B cell (primary cell): ENCODE results near the gene EYA4. TPM values are rescaled to one million over a fixed set of nuclear protein-coding genes. Genes with fewer than 3 reads are reported as not detected.

Source experiments
- ATAC-seq: fragments of 200-7000 bp; cut with Tn5 transposase; one replicate; pipeline ENCODE4 v1.10.0; 2021; ENCODE audit warnings: low read depth, mild to moderate bottlenecking, moderate number of reproducible peaks, moderate library complexity
- CTCF ChIA-PET: fragments of 350-600 bp; sonication (Branson Sonifier 250); formaldehyde crosslinking; loops from one replicate; lab custom pipeline; 2021; ENCODE audit warnings: antibody characterized with exemption, inconsistent platforms; lab: Charles Lee
- POLR2A ChIA-PET: fragments of 350-600 bp; sonication (Branson Sonifier 250); formaldehyde crosslinking; loops from one replicate; lab custom pipeline; 2021; ENCODE audit warnings: antibody characterized with exemption; lab: Charles Lee
- DNase-seq: peaks from one replicate; pipeline ENCODE4 v3.0.0; 2013
- H2AFZ ChIP-seq: 2 replicates; pipeline ENCODE4 v1.6.1; 2012; ENCODE audit warnings: mild to moderate bottlenecking, low read depth, low read length; ENCODE audit not compliant: insufficient read depth, poor library complexity, severe bottlenecking
- H3K27ac ChIP-seq, 2 donors: 1 replicate in 1 of 2; 2 replicates in 1 of 2; pipeline ENCODE4 v1.5.1; 2012 to 2013; ENCODE audit warnings: low read length in 2 of 2, mild to moderate bottlenecking in 2 of 2, moderate library complexity in 1 of 2
- H3K27me3 ChIP-seq, 4 experiments: fragments of 200-600 bp in 1 of 4; sonication (generic) in 1 of 4; replicated peaks in 1 of 4; 1 replicate in 2 of 4; 2 replicates in 2 of 4; pipeline versions ENCODE4 v1.6.1 to v1.7.0; 2013 to 2016; ENCODE audit warnings: low read length in 3 of 4, mild to moderate bottlenecking in 2 of 4, mixed read lengths in 1 of 4, moderate library complexity in 1 of 4; ENCODE audit not compliant: insufficient read depth in 4 of 4, control insufficient read depth in 3 of 4; ENCODE audit errors: control extremely low read depth in 1 of 4
- H3K36me3 ChIP-seq, 2 experiments: replicated peaks in 1 of 2; 1 replicate in 1 of 2; 2 replicates in 1 of 2; pipeline versions ENCODE4 v1.6.1 to v1.7.1; 2013; ENCODE audit warnings: low read length in 1 of 2; ENCODE audit not compliant: insufficient read depth in 2 of 2, control insufficient read depth in 1 of 2; ENCODE audit errors: control extremely low read depth in 1 of 2, extremely low read depth in 1 of 2
- H3K4me1 ChIP-seq, 2 donors: fragments of 200-600 bp in 1 of 2; sonication (generic) in 1 of 2; 1 replicate in 1 of 2; 2 replicates in 1 of 2; pipeline versions ENCODE4 v1.5.1 to v1.6.1; 2013 to 2017; ENCODE audit warnings: low read length in 2 of 2; ENCODE audit not compliant: control insufficient read depth in 2 of 2, insufficient read depth in 2 of 2
- H3K4me2 ChIP-seq: replicated peaks from 2 replicates; pipeline ENCODE3; 2012; ENCODE audit warnings: mild to moderate bottlenecking, low read depth, low read length; ENCODE audit not compliant: poor library complexity, severe bottlenecking
- H3K4me3 ChIP-seq, 5 experiments: fragments of 200-600 bp in 1 of 5; sonication (generic) in 1 of 5; 1 replicate in 3 of 5; 2 replicates in 2 of 5; pipeline versions ENCODE4 v1.5.1 to v1.7.0; 2011 to 2016; ENCODE audit warnings: low read length in 4 of 5, mild to moderate bottlenecking in 4 of 5, low read depth in 2 of 5, control low read depth in 1 of 5, moderate library complexity in 1 of 5; ENCODE audit not compliant: insufficient read depth in 1 of 5; ENCODE audit errors: control extremely low read depth in 1 of 5, extremely low read depth in 1 of 5
- H3K79me2 ChIP-seq: fragments of 200-600 bp; sonication (generic); one replicate; pipeline ENCODE4 v1.6.0; 2016; ENCODE audit warnings: low read length; ENCODE audit not compliant: control insufficient read depth, insufficient read depth
- H3K9ac ChIP-seq: fragments of 200-600 bp; sonication (generic); 2 replicates; pipeline ENCODE4 v1.6.1; 2017; ENCODE audit warnings: mild to moderate bottlenecking, low read length, moderate library complexity
- H3K9me3 ChIP-seq, 3 donors: one replicate each; pipeline versions ENCODE4 v1.6.1 to v1.7.1; 2013; ENCODE audit warnings: low read length in 2 of 3; ENCODE audit not compliant: control insufficient read depth in 2 of 3, insufficient read depth in 1 of 3; ENCODE audit errors: control extremely low read depth in 1 of 3
- H4K20me1 ChIP-seq: 2 replicates; pipeline ENCODE4 v1.6.0; 2012; ENCODE audit warnings: mild to moderate bottlenecking, low read length; ENCODE audit not compliant: insufficient read depth, control insufficient read depth, poor library complexity, severe bottlenecking
- H3K27ac Mint-ChIP-seq: one replicate; pipeline ENCODE4 v1.8.0; 2021; ENCODE audit warnings: mixed read lengths
- H3K27me3 Mint-ChIP-seq: one replicate; pipeline ENCODE4 v1.8.0; 2021; ENCODE audit warnings: mixed read lengths
- H3K4me1 Mint-ChIP-seq: one replicate; pipeline ENCODE4 v1.8.0; 2021; ENCODE audit warnings: mixed read lengths
- H3K4me3 Mint-ChIP-seq: one replicate; pipeline ENCODE4 v1.8.0; 2021; ENCODE audit warnings: mixed read lengths
- H3K9me3 Mint-ChIP-seq: one replicate; pipeline ENCODE4 v1.8.0; 2022; ENCODE audit warnings: mixed read lengths; ENCODE audit not compliant: insufficient read depth
- CTCF ChIP-seq: fragments of 200-600 bp; IDR thresholded peaks from one replicate; pipeline ENCODE4 v1.8.0; 2022; ENCODE audit warnings: antibody characterized with exemption, mild to moderate bottlenecking
- EZH2 ChIP-seq: IDR thresholded peaks from 2 replicates; pipeline ENCODE4 v1.6.1; 2012; ENCODE audit warnings: borderline replicate concordance, low read depth, mild to moderate bottlenecking, moderate library complexity, low read length; ENCODE audit not compliant: insufficient read depth, poor library complexity, severe bottlenecking
- WGBS: methylation state at CpG from one replicate; pipeline ENCODE4 v1.1.5; 2013; ENCODE audit warnings: missing lambda C conversion rate; ENCODE audit not compliant: insufficient coverage; 5-methylcytosine and 5-hydroxymethylcytosine counted together
- intact Hi-C: fragments of 100-400 bp; cut with micrococcal nuclease; formaldehyde crosslinking; loops from one replicate; pipeline ENCODE4 v1.10.0; 2022
- polyA plus RNA-seq: library from polyadenylated mRNA; depleted of rRNA; stranded (reverse); fragments of >200 nt; gene quantifications from 2 replicates; pipeline ENCODE4 v1.2.3, GENCODE V29; 2012
- total RNA-seq, 2 donors: library from RNA; stranded (reverse); fragments of 120-200 nt in 1 of 2; gene quantifications; 1 replicate in 1 of 2; 2 replicates in 1 of 2; pipeline versions ENCODE4 v1.2.3 to v1.2.4, GENCODE V29; 2013 to 2022

Gene EYA4
- total and polyA plus RNA-seq, 2 donors (not counting 1 experiment from before 2014, with no cell fraction given) = 0.49 TPM; not detected in 1

- Mint-ChIP-seq H3K27me3 (no peaks in the 10 kb centered on the region), H3K27ac (no peak overlapping the region), H3K9me3 (no peaks in the 10 kb centered on the region), H3K4me1 (no peaks in the 10 kb centered on the region), H3K4me3 (no peak overlapping the region)
- H3K4me2 ChIP-seq = no peak overlapping the region
- H3K4me3 ChIP-seq = no peak overlapping the region
- no peaks in the 10 kb centered on the region for H4K20me1 ChIP-seq
- H3K9ac ChIP-seq = no peak overlapping the region
- ATAC-seq (no peak), DNase-seq (no peak)
- no peak overlapping the region for H3K27ac ChIP-seq
- no peaks in the 10 kb centered on the region for H3K9me3 ChIP-seq
- POLR2A ChIA-PET = no interaction called here
- no CpG with 5 or more reads among the region's 2 CpGs for WGBS
- no peaks in the 10 kb centered on the region for H3K27me3 ChIP-seq
- CTCF ChIA-PET = no interaction called here
- no peaks in the 10 kb centered on the region for H3K36me3 ChIP-seq
- H3K4me1 ChIP-seq = no peaks in the 10 kb centered on the region
- no peaks in the 10 kb centered on the region for H3K79me2 ChIP-seq
- intact Hi-C loops = no loop called here
- no peak overlapping the region for H2AFZ ChIP-seq
- TF ChIP-seq CTCF = no peak
- no peak for TF ChIP-seq EZH2
Observed at GRCh38 chr6:133399426-133399825, 158.3 kb downstream of the EYA4 start.

DNA sequence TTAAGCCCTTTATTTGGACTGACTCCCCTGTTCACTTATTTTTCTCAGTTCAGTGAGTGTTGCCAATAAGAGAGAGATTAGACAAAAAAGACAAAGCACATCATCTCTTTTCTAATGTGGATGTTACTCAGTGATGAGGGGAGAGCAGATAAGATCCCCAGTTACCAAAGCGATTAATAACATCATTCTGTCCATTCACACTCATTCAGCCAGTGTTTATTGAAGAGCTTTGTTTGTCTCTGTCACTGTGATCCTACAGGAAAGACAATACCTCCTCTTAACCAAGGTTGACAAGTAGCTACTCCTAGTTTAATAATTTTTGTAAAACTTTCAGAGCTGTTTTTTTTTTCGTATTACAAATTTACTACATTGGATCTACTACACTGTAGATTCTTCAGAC lies 163.0 kb downstream of the EYA4 start:
- Histone ChIP-seq H3K79me2 (no peaks in the 10 kb centered on the region), H3K4me1 (no peaks in the 10 kb centered on the region), H3K4me3 (no peak overlapping the region), H3K9ac (no peak overlapping the region), H2AFZ (no peak overlapping the region), H3K27ac (no peak overlapping the region), H3K36me3 (no peaks in the 10 kb centered on the region), H4K20me1 (no peaks in the 10 kb centered on the region), H3K27me3 (no peaks in the 10 kb centered on the region), H3K4me2 (no peak overlapping the region), H3K9me3 (no peaks in the 10 kb centered on the region)
- H3K27ac Mint-ChIP-seq = no peak overlapping the region
- no peaks in the 10 kb centered on the region for H3K9me3 Mint-ChIP-seq
- ChIA-PET CTCF (no interaction called here), POLR2A (no interaction called here)
- H3K27me3 Mint-ChIP-seq = no peaks in the 10 kb centered on the region
- WGBS = no CpG with 5 or more reads among the region's 2 CpGs
- ATAC-seq = no peak
- intact Hi-C loops = no loop called here
- H3K4me1 Mint-ChIP-seq = no peaks in the 10 kb centered on the region
- no peak overlapping the region for H3K4me3 Mint-ChIP-seq
- no peak for TF ChIP-seq CTCF
- no peak for DNase-seq
